Measurements from ENCODE around the gene AOAH. TPM values are rescaled to one million over a fixed set of nuclear protein-coding genes. Genes with fewer than 3 reads are reported as not detected.

Gene AOAH
- total and polyA plus RNA-seq, 2 of the 13 experiments (the other 11 are each of a cell fraction or from before 2014, with no cell fraction given) = not detected

- TF ChIP-seq ZBTB44 (CRISPR knock-in tag; IDR thresholded peaks at IDR 0.05) (no peak), ZNF207 (IDR thresholded peaks at IDR 0.05; ENCODE audit: borderline replicate concordance) (no peak)
Measured at GRCh38 chr7:36606976-36607720, 117.1 kb downstream of the AOAH start (continued).

DNA sequence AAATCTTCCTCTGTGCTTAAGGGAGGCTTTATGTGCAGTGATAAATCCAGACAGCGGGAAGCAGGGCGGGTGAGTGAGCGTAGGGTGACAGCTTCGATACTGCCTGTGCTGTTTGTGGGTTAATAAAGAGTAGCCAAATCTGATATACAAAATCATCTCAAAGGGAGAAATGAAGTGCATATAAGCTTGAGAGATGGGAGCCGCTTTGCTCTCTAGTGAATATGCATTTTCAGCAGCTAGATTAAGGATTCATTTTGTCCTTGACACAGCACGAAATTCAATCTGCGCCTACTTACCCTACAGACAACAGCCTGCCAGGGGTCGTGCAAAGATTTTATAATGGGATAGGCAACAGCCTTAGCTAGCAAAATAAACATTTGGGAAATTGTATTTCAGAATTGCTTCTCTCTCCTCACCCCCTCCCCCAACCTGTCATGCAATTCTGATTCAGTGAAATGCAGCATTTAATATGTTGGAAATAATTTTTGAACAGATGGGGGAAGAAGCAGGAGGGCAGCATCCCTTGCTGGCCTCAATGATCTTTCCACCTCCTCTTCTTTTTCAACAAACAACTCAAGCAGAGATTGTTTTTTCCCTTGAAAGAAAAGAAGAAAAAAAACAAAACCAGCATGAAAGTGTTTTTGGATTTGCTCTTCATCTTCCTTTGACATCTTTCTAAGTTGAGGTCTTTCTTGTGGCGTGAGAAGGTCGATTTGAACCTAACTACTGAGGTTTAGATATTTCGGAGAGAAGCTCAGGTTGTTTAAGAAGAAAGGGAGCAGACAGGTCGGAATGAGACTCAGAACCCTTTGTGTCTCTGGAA is 117.9 kb downstream of the AOAH start:
- H3K4me1 ChIP-seq (ENCODE audit: insufficient read depth, low read length) = no peaks in the 10 kb centered on the region
- no peak for FAIRE-seq
- H2AFZ ChIP-seq (ENCODE audit: low read length) = no peak overlapping the region
- DNase-seq (ENCODE audit: low spot score) = no peak
- H3K9ac ChIP-seq (ENCODE audit: insufficient read depth, low read depth, low read length) = no peak overlapping the region
- H3K79me2 ChIP-seq (ENCODE audit: insufficient read depth, low read length) = no peaks in the 10 kb centered on the region
- TF ChIP-seq GABPA (IDR thresholded peaks at IDR 0.05; ENCODE audit: low read depth, low read length) (no peak), GABPA (CRISPR knock-in tag; IDR thresholded peaks at IDR 0.05; ENCODE audit: low read depth) (no peak), PRDM15 (CRISPR knock-in tag; IDR thresholded peaks at IDR 0.05) (no peak), ZNF432 (CRISPR knock-in tag; IDR thresholded peaks at IDR 0.05; ENCODE audit: borderline replicate concordance) (no peak), ZNF230 (CRISPR knock-in tag; IDR thresholded peaks at IDR 0.05) (no peak), ZNF121 (CRISPR knock-in tag; IDR thresholded peaks at IDR 0.05) (no peak), CREB1 (IDR thresholded peaks at IDR 0.05) (no peak), CREB1 (CRISPR knock-in tag; IDR thresholded peaks at IDR 0.05) (no peak), ZNF775 (CRISPR knock-in tag; IDR thresholded peaks at IDR 0.05; ENCODE audit: borderline replicate concordance) (no peak), ZNF510 (CRISPR knock-in tag; IDR thresholded peaks at IDR 0.05; ENCODE audit: low read depth) (no peak), MED1 (CRISPR knock-in tag; IDR thresholded peaks at IDR 0.05) (no peak)
- TF ChIP-seq, protein P1, sequence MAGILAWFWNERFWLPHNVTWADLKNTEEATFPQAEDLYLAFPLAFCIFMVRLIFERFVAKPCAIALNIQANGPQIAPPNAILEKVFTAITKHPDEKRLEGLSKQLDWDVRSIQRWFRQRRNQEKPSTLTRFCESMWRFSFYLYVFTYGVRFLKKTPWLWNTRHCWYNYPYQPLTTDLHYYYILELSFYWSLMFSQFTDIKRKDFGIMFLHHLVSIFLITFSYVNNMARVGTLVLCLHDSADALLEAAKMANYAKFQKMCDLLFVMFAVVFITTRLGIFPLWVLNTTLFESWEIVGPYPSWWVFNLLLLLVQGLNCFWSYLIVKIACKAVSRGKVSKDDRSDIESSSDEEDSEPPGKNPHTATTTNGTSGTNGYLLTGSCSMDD (CRISPR knock-in tag; IDR thresholded peaks at IDR 0.05) = no peak
- H4K20me1 ChIP-seq (ENCODE audit: insufficient read depth, low read length) = no peaks in the 10 kb centered on the region
- no peaks in the 10 kb centered on the region for H3K9me3 ChIP-seq (ENCODE audit: low read length)
- no peak overlapping the region for H3K4me3 ChIP-seq (replicated peaks in 1 of 3; ENCODE audit: insufficient read depth in 1 of 3, low read depth in 2 of 3, low read length in 3 of 3)
- CTCF ChIA-PET (ENCODE audit: low intra/inter-chr PET ratio, low total read pairs) = no interaction called here
- intact Hi-C loops (cut with micrococcal nuclease; ENCODE audit: unreplicated experiment) = no loop called here
- ATAC-seq = no peak
- no peak overlapping the region for H3K27ac ChIP-seq (ENCODE audit: extremely low read length, insufficient read depth, low read length)
- no peaks in the 10 kb centered on the region for H3K36me3 ChIP-seq (replicated peaks in 1 of 2; ENCODE audit: control insufficient read depth in 1 of 2, insufficient read depth in 2 of 2, low read length in 2 of 2)
- H3K27me3 ChIP-seq (ENCODE audit: control insufficient read depth in 1 of 2, insufficient read depth in 2 of 2, low read length in 2 of 2) = peaks cover 0 to 16% of the 10 kb centered on the region in 2 experiments; a peak in 1 of 5 replicates
- POLR2A ChIA-PET = no interaction called here
- BruUV-seq (replicated peaks) = no TSS peak
- in situ Hi-C loops (cut with HindIII; ENCODE audit: extremely low pct_ligation_motif_present, low pct_unique_long_range_greater_than_20kb) = no loop called here
- no peak overlapping the region for H3K4me2 ChIP-seq (ENCODE audit: low read depth, low read length)
- 31% methylated on average over 12 of the region's 12 CpGs for WGBS (ENCODE audit: low lambda C conversion rate)

Measured in HepG2 (cell line).